RWPE1 (cell line): Measurements from ENCODE around the gene C1orf198.

Source experiments
- CTCF ChIA-PET: fragments of 350-600 bp; sonication (Branson Sonifier 250); formaldehyde crosslinking; extraction: SDS; loops from one replicate; lab custom pipeline; 2021; lab: Yijun Ruan, JAX
- POLR2A ChIA-PET: fragments of 400-600 bp; formaldehyde crosslinking; extraction: SDS; loops from one replicate; lab custom pipeline; 2020; ENCODE audit warnings: antibody characterized with exemption; ENCODE audit not compliant: low non-redundant PET; lab: Yijun Ruan, JAX
- DNase-seq: peaks from one replicate; pipeline ENCODE4 v3.0.0; 2012; ENCODE audit warnings: low spot score
- H3K27ac ChIP-seq: fragments of 450-650 bp; 2 replicates; pipeline ENCODE4 v1.5.1; 2017
- TF ChIP-seq, protein P1 (sequence below): fragments of 450-650 bp; conservative IDR thresholded peaks from 2 replicates; pipeline ENCODE4 v1.5.1; 2017; ENCODE audit warnings: low read depth, mild to moderate bottlenecking

Gene C1orf198

DNA sequence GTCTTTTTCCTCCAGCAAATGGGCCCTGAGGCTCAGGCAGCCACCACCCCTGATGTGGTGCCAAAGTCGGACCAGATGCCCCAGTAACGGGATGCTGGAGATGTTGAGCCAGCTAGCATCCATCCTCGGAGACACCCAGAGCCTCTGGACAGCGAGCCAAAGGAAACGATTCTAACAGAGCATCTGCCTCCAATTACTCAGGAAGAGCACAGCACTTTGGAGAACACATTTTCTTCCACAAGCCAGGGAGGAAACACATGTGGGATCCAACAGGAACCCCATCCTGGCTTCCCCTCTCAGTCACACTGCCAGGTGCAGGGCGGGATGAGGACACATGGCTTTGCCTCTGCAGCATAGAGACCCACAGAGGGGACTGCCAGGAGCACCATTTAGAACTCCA, 44.9 kb downstream of the C1orf198 start:
- CTCF ChIA-PET = interaction anchor here (0.8 kb wide), 1 partner anchor 94 kb away, joined by 3 read pairs; no protein-coding TSS in a partner anchor
- POLR2A ChIA-PET = no interaction called here
- DNase-seq = no peak
- TF ChIP-seq, protein P1, sequence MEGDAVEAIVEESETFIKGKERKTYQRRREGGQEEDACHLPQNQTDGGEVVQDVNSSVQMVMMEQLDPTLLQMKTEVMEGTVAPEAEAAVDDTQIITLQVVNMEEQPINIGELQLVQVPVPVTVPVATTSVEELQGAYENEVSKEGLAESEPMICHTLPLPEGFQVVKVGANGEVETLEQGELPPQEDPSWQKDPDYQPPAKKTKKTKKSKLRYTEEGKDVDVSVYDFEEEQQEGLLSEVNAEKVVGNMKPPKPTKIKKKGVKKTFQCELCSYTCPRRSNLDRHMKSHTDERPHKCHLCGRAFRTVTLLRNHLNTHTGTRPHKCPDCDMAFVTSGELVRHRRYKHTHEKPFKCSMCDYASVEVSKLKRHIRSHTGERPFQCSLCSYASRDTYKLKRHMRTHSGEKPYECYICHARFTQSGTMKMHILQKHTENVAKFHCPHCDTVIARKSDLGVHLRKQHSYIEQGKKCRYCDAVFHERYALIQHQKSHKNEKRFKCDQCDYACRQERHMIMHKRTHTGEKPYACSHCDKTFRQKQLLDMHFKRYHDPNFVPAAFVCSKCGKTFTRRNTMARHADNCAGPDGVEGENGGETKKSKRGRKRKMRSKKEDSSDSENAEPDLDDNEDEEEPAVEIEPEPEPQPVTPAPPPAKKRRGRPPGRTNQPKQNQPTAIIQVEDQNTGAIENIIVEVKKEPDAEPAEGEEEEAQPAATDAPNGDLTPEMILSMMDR = no peak
- H3K27ac ChIP-seq = no peak overlapping the region

DNA sequence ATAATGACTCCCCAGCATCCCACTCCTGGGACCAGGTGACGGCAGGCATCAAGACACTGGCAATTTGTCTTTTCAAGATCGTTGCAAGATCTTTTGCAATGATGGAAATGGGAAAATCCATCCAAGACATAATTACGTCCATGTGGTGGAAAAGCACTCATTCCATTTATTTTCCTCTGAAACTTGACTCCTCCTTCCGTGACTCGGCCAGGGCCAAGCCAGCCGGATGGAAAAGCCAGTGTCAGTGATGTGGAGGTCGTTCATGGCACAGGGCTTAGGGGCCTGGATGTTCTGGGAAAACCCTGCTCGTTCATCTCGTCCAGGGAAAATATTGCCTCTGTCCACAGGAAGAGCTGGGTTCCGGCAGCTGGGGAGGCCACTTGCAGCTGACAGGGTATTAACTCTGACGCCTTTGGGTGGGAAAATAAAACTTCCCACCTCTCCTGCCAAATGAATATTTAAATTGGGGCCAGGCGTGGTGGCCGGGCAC, 46.2 kb downstream of the C1orf198 start:
- ChIA-PET CTCF (interaction anchor here (0.7 kb wide), 1 partner anchor 91 kb away, joined by 4 read pairs; no protein-coding TSS in a partner anchor), POLR2A (no interaction called here)
- DNase-seq = no peak
- no peak overlapping the region for H3K27ac ChIP-seq
- TF ChIP-seq, protein P1 = no peak

GRCh38 chr1:230821346-230821745, 47.0 kb downstream of the C1orf198 start:
- TF ChIP-seq, protein P1 = no peak
- no peak for DNase-seq
- no peak overlapping the region for H3K27ac ChIP-seq
- ChIA-PET CTCF (no interaction called here), POLR2A (no interaction called here)

DNA sequence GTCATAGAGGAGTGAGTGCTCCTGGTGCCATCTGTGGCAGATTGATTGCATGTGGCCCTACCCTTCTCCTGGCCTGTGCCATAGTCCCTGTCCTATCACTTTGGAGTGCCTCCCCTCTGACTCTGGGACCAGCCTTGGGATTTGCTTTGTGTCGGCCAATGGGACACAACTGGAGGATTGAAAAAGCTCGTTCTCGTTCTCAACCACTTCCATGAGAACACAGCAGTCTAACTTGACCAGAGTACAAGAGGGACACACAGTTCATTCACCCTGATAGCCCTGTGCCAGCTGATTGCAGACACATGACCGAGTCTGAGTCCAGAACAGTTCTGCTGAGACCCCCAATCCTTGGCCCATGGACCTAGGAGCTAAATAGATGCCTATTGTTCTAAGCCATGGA, 47.8 kb downstream of the C1orf198 start:
- TF ChIP-seq, protein P1 = no peak
- CTCF ChIA-PET = no interaction called here
- DNase-seq = no peak
- no peak overlapping the region for H3K27ac ChIP-seq
- POLR2A ChIA-PET = no interaction called here

DNA sequence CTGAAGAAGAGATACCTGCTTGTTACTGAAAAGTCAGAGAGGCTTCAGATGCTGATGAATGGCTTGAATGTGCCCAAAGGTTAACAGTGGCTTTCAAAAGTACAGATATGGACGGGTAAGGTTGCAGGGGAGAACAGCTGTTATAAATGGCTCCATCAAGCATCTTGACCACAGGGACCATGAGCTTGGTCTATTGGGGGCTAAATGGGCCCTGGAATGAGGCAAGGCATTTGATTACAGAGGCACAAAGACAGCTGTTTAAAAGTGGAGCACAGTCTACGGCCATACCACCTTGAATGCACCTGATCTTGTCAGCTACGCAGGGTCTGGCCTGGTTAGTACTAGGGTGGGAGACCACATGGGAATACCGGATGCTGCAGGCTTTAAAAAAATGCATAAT, 48.3 kb downstream of the C1orf198 start:
- no peak overlapping the region for H3K27ac ChIP-seq
- DNase-seq = no peak
- CTCF ChIA-PET = no interaction called here
- POLR2A ChIA-PET = no interaction called here
- TF ChIP-seq, protein P1 = no peak

DNA sequence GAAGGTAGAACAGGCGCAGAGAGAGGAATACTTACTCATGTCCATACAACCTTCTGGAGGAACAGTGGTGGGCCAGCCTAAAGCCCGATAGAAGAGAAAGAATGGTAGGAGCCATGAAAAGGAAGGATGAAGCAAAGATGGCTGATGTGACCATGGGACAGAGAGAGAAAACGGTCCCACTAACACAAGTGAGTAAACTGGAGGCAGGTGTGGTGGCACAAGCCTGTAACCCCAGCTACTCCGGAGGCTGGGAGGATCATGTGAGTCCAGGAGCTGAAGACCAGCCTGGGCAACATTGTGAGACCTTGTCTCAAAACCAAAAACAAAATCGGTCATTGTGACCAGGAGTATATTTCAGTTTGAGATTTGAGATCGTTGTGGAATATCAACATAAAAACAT, 49.4 kb downstream of the C1orf198 start:
- DNase-seq = no peak
- ChIA-PET CTCF (no interaction called here), POLR2A (no interaction called here)
- TF ChIP-seq, protein P1 = no peak
- no peak overlapping the region for H3K27ac ChIP-seq

DNA sequence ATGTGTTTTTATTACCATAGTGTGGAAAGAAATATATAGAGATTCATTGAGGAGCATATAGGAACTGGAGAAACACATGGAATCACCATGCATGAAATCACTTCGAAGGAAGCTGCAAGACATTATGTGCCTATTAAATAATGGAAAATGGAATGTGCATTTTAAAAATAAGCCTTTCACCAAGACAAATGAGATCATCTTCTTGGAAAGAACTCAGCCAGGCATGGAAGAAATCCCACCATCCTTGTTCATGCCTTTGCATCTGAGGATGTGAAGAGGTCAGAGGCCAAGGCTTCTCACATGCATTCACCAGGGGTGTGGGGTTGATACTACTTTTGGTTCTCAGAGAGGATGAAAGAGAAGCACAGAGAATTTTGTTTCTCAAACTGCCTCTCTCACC, 50.0 kb downstream of the C1orf198 start:
- H3K27ac ChIP-seq = no peak overlapping the region
- ChIA-PET POLR2A (no interaction called here), CTCF (no interaction called here)
- TF ChIP-seq, protein P1 = no peak
- DNase-seq = no peak
